ENCODE data around the gene PRXL2B. TPM values are rescaled to one million over a fixed set of nuclear protein-coding genes. Genes with fewer than 3 reads are reported as not detected.
A peak's percentile ranks its signal among the peaks of the same experiment; 100 is the strongest.

PRXL2B gene
- total RNA-seq, 1 experiment from 2014 or later, result 40.7 TPM

- Histone ChIP-seq H3K14ac (ENCODE audit: insufficient read depth, low read length) (peak within 1 kb of the TSS; percentile 10; the same call in 1 of the 2 replicates), H2BK5ac (ENCODE audit: insufficient read length, low read length) (no peak within 1 kb of the TSS), H2BK120ac (ENCODE audit: low read depth, low read length, poor library complexity, severe bottlenecking) (no peak within 1 kb of the TSS), H3K79me1 (ENCODE audit: insufficient read depth, low read depth, low read length, poor library complexity, severe bottlenecking) (no peaks in the 10 kb centered on the region), H4K8ac (replicated peaks; ENCODE audit: insufficient read length, low read depth, low read length) (no peak within 1 kb of the TSS), H3K4me2 (ENCODE audit: insufficient read depth, insufficient read length, low read length) (no peak within 1 kb of the TSS), H3K27me3 (ENCODE audit: insufficient read depth, low read length) (no peaks in the 10 kb centered on the region), H2BK15ac (ENCODE audit: low read depth, low read length) (no peak within 1 kb of the TSS), H2AK5ac (ENCODE audit: insufficient read length, low read length) (no peak within 1 kb of the TSS), H3T11ph (ENCODE audit: low read length) (no peak within 1 kb of the TSS), H3K4ac (ENCODE audit: low read depth, low read length) (no peak within 1 kb of the TSS), H4K20me1 (ENCODE audit: control insufficient read depth, insufficient read depth, insufficient read length) (no peaks in the 10 kb centered on the region), H3K23ac (ENCODE audit: insufficient read length, low read depth, low read length) (no peak within 1 kb of the TSS), H3K4me1 (ENCODE audit: insufficient read depth, low read length) (no peaks in the 10 kb centered on the region), H3K23me2 (ENCODE audit: insufficient read length, low read depth, low read length, poor library complexity, severe bottlenecking) (no peaks in the 10 kb centered on the region), H2BK20ac (ENCODE audit: low read depth, low read length, poor library complexity, severe bottlenecking) (no peak within 1 kb of the TSS), H4K91ac (ENCODE audit: insufficient read length, low read depth, low read length) (no peak within 1 kb of the TSS), H3K27ac (ENCODE audit: insufficient read length, low read depth, low read length) (no peak within 1 kb of the TSS), H4K5ac (ENCODE audit: insufficient read length, low read depth, low read length) (no peak within 1 kb of the TSS), H3K18ac (ENCODE audit: insufficient read length, low read depth, low read length) (no peak within 1 kb of the TSS), H2BK12ac (ENCODE audit: insufficient read length, low read depth, low read length) (no peak within 1 kb of the TSS), H3K56ac (ENCODE audit: insufficient read length, low read depth, low read length) (no peak within 1 kb of the TSS), H2AFZ (ENCODE audit: low read length) (no peak within 1 kb of the TSS), H3K9ac (ENCODE audit: extremely low read depth, insufficient read length, low read length) (no peak within 1 kb of the TSS), H3K79me2 (ENCODE audit: insufficient read depth, low read length) (no peaks in the 10 kb centered on the region), H3K9me3 (ENCODE audit: control insufficient read depth, low read depth, low read length) (no peaks in the 10 kb centered on the region)
- no peak for TF ChIP-seq CTCF (conservative IDR thresholded peaks at IDR 0.05)
- WGBS (ENCODE audit: extremely low coverage, insufficient read length, low lambda C conversion rate), result no CpG with 5 or more reads among the region's 16 CpGs
- H3K27me3 Mint-ChIP-seq (ENCODE audit: low read depth), result no peaks in the 10 kb centered on the region
- H3K4me1 Mint-ChIP-seq, result peaks cover 9 to 10% of the 10 kb centered on the region in 2 experiments
- no peaks in the 10 kb centered on the region; a peak in 1 of 5 replicates for H3K9me3 Mint-ChIP-seq
- H3K36me3 Mint-ChIP-seq (ENCODE audit: insufficient read depth in 1 of 3, low read depth in 3 of 3), result no peaks in the 10 kb centered on the region
- peak within 1 kb of the TSS; percentile 27 to 82 (median 67); a peak in 3 of 7 replicates for H3K27ac Mint-ChIP-seq
- DNase-seq, result no peak
- no peak within 1 kb of the TSS; a peak in 1 of 5 replicates for H3K4me3 Mint-ChIP-seq
Observed at GRCh38 chr1:2556277-2556677, 30.3 kb upstream of the PRXL2B start, which contains the start of gene TNFRSF14. Gene TNFRSF14 (plus strand): TSS chr1:2556371. CDS start chr1:2556665, 294 bp downstream.
